Right lobe of liver (tissue), 4 donors: ENCODE data around the gene PHLDB3.

Experiments used
- CTCF ChIP-seq, 4 donors: fragments of 200-600 bp in 3 of 4; fragments of 450-650 bp in 1 of 4; IDR thresholded peaks; one replicate each; pipeline versions ENCODE4 v1.5.1 to v1.8.0; 2016 to 2022; ENCODE audit warnings: antibody characterized with exemption in 4 of 4, mild to moderate bottlenecking in 2 of 4
- POLR2A ChIP-seq: fragments of 450-650 bp; IDR thresholded peaks from one replicate; pipeline ENCODE4 v1.6.1; 2017; ENCODE audit warnings: antibody characterized with exemption, mild to moderate bottlenecking
- donor health status: DM: no; HTN: no; CAD: no.
- donor health status: DM: no; HTN: no; CAD: no.
- donor health status: DM: no; HTN: yes; CAD: no.

GRCh38 chr19:43486412-43486811, 18.1 kb downstream of the PHLDB3 start:
- TF ChIP-seq POLR2A (no peak), CTCF (IDR thresholded peaks at IDR 0.05) (no peak)
